Measurements from ENCODE around the gene F2R. TPM values are rescaled to one million over a fixed set of nuclear protein-coding genes. Genes with fewer than 3 reads are reported as not detected.

Gene F2R
- 3.7 TPM for total RNA-seq
- polyA plus RNA-seq, result 6.7 TPM
- long read RNA-seq, donor 1, result 0 reads
- long read RNA-seq, donor 2, result 0 reads
- long read RNA-seq, donor 3, partial matches to known transcripts, result 0 of 4 reads
- long read RNA-seq, donor 3, other reads (novel, unspliced or antisense), result 0 of 4 reads
- long read RNA-seq, donor 4, transcript F2R-201 (2 exons, 3,821 nt), result major isoform, 5 of 5 reads
- long read RNA-seq, donor 4, partial matches to known transcripts, result 0 of 5 reads
- long read RNA-seq, donor 4, other reads (novel, unspliced or antisense), result 0 of 5 reads
- long read RNA-seq, donor 5, transcript F2R-201 (2 exons, 3,821 nt), result major isoform, 11 of 11 reads
- long read RNA-seq, donor 5, partial matches to known transcripts, result 0 of 11 reads
- long read RNA-seq, donor 5, other reads (novel, unspliced or antisense), result 0 of 11 reads
- long read RNA-seq, donor 6, transcript F2R-201 (2 exons, 3,821 nt), result major isoform, 7 of 7 reads
- long read RNA-seq, donor 6, partial matches to known transcripts, result 0 of 7 reads
- long read RNA-seq, donor 6, other reads (novel, unspliced or antisense), result 0 of 7 reads
- long read RNA-seq, donor 7, partial matches to known transcripts, result 0 of 4 reads
- long read RNA-seq, donor 7, other reads (novel, unspliced or antisense), result 0 of 4 reads
- long read RNA-seq, donor 8, partial matches to known transcripts, result 0 of 1 reads
- long read RNA-seq, donor 8, other reads (novel, unspliced or antisense), result 0 of 1 reads
- long read RNA-seq, donor 9, partial matches to known transcripts, result 0 of 3 reads
- long read RNA-seq, donor 9, other reads (novel, unspliced or antisense), result 0 of 3 reads
- long read RNA-seq, donor 10, partial matches to known transcripts, result 0 of 4 reads
- long read RNA-seq, donor 10, other reads (novel, unspliced or antisense), result 0 of 4 reads

DNA sequence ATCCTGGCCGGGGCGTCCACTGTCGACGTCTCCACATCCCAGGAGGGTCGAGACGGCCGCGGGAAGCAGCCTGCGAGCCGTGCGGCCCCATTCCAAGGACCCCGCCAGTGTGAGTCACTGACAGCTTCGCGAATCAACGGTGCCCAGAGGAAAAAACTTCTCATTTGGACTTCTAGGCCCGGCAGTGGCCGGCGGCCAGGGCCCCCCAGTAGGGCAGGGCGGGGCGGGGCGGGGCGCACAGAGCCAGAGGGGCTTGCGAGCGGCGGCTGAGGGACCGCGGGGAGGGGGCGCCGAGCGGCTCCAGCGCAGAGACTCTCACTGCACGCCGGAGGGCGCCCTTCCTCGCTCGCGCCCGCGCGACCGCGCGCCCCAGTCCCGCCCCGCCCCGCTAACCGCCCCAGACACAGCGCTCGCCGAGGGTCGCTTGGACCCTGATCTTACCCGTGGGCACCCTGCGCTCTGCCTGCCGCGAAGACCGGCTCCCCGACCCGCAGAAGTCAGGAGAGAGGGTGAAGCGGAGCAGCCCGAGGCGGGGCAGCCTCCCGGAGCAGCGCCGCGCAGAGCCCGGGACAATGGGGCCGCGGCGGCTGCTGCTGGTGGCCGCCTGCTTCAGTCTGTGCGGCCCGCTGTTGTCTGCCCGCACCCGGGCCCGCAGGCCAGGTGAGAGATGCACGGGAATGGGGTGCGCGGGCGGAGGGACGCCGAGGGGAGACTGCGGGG lies at the start of gene F2R:
Gene F2R (plus strand): TSS at position 391 of the 720 bp plus-strand sequence. CDS start 182 bp downstream, at position 573.
- peak within 1 kb of the TSS; percentile 50 to 70 for H3K4me3 ChIP-seq (ENCODE audit: low read length in 2 of 2)
- H3K4me1 ChIP-seq (ENCODE audit: control insufficient read depth in 2 of 2, insufficient read depth in 2 of 2, low read length in 2 of 2), result peaks cover 15% of the 10 kb centered on the region in 2 donors
- peaks cover 14 to 38% of the 10 kb centered on the region in 2 donors for H3K27me3 ChIP-seq (ENCODE audit: control insufficient read depth in 2 of 2, insufficient read depth in 1 of 2, low read length in 1 of 2)
- under 1% methylated on average over 82 of the region's 82 CpGs for WGBS
- H3K36me3 ChIP-seq (ENCODE audit: control insufficient read depth in 2 of 2, insufficient read depth in 2 of 2, low read length in 1 of 2), result no peaks in the 10 kb centered on the region
- peak within 1 kb of the TSS in 1 of 2 donors; percentile 42 for H3K27ac ChIP-seq (ENCODE audit: low read depth in 1 of 2, low read length in 1 of 2)
- H3K9me3 ChIP-seq (ENCODE audit: control insufficient read depth in 2 of 2, insufficient read depth in 1 of 2, low read length in 1 of 2), result peaks cover 0 to 6% of the 10 kb centered on the region in 2 donors
- peak in 6 of 9 donors; percentile 25 to 76 (median 52) for DNase-seq (ENCODE audit: low read depth in 6 of 9, low spot score in 9 of 9)

DNA sequence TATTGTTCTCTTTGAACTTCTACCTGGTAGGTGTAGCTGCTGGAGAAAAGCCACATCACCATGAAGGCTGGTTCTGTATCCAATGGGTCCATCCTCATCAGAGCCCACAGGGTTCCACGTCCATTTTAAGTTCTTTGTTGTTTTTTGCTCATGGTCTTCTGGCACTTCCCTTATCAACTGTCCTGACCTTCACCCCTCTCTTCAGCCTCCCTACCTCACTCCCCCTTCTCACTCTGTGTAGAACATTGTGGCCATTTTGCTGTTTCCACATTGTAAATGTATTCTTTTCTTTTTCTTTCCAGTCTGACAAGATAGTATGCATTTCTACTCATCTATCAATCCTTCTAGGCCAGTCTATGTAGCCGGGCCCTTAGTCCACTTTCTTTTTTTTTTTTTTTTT lies 48.4 kb upstream of the F2R start:
- Histone ChIP-seq H3K27ac (ENCODE audit: low read depth in 1 of 2, low read length in 1 of 2) (no peak overlapping the region), H3K9me3 (ENCODE audit: control insufficient read depth in 2 of 2, insufficient read depth in 1 of 2, low read length in 1 of 2) (no peaks in the 10 kb centered on the region), H3K27me3 (ENCODE audit: control insufficient read depth in 2 of 2, insufficient read depth in 1 of 2, low read length in 1 of 2) (no peaks in the 10 kb centered on the region), H3K36me3 (ENCODE audit: control insufficient read depth in 2 of 2, insufficient read depth in 2 of 2, low read length in 1 of 2) (peaks cover 0 to 13% of the 10 kb centered on the region in 2 donors), H3K4me1 (ENCODE audit: control insufficient read depth in 2 of 2, insufficient read depth in 2 of 2, low read length in 2 of 2) (no peaks in the 10 kb centered on the region), H3K4me3 (ENCODE audit: low read length in 2 of 2) (no peak overlapping the region)
- no peak for DNase-seq (ENCODE audit: low read depth in 6 of 9, low spot score in 9 of 9)
- WGBS, result 99% methylated on average over 2 of the region's 2 CpGs

DNA sequence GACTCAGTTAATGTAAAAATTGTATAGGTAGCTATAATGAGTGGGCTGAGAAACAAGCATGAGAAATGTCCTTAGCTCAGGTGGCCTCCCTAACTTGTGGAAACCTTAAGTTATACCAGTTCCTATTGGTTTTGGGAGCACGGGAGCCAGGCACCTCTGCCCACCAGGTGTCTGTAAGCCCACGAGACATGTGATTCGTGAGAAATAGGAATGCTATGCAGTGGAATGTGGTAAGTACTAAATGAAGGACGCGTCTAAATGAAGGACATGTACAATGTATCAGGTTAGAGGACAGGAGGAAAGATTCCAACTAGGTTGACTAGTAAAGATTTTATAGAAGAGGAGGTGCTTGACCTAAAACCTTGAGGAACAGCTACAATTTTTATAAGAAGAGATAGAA lies 46.7 kb upstream of the F2R start:
- Histone ChIP-seq H3K27me3 (ENCODE audit: control insufficient read depth in 2 of 2, insufficient read depth in 1 of 2, low read length in 1 of 2) (no peaks in the 10 kb centered on the region), H3K9me3 (ENCODE audit: control insufficient read depth in 2 of 2, insufficient read depth in 1 of 2, low read length in 1 of 2) (no peaks in the 10 kb centered on the region), H3K36me3 (ENCODE audit: control insufficient read depth in 2 of 2, insufficient read depth in 2 of 2, low read length in 1 of 2) (peaks cover 0 to 18% of the 10 kb centered on the region in 2 donors), H3K4me3 (ENCODE audit: low read length in 2 of 2) (no peak overlapping the region), H3K4me1 (ENCODE audit: control insufficient read depth in 2 of 2, insufficient read depth in 2 of 2, low read length in 2 of 2) (no peaks in the 10 kb centered on the region), H3K27ac (ENCODE audit: low read depth in 1 of 2, low read length in 1 of 2) (no peak overlapping the region)
- WGBS, result 96% methylated on average over 5 of the region's 5 CpGs
- no peak for DNase-seq (ENCODE audit: low read depth in 6 of 9, low spot score in 9 of 9)

DNA sequence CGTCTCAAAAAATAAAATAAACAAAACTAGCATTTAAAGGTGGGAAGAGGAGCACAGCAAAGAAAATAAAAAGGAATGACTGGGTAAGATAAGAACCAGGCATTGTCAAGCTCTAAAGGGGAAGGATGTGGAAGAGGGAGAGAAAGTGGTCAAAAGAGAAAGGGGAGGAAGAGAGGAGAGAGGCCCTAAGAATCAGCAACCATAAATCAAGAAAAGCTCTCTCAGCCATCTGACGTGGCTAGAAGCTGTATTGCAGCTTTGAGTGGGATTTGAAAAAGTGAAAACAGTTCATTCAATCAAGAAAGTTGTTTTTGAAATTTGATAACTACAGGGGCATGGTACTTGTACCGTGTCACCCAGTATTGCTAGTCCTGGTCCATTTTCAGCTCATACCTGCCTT lies 45.4 kb upstream of the F2R start:
- Histone ChIP-seq H3K27ac (ENCODE audit: low read depth in 1 of 2, low read length in 1 of 2) (no peak overlapping the region), H3K27me3 (ENCODE audit: control insufficient read depth in 2 of 2, insufficient read depth in 1 of 2, low read length in 1 of 2) (no peaks in the 10 kb centered on the region), H3K36me3 (ENCODE audit: control insufficient read depth in 2 of 2, insufficient read depth in 2 of 2, low read length in 1 of 2) (peaks cover 0 to 22% of the 10 kb centered on the region in 2 donors), H3K4me1 (ENCODE audit: control insufficient read depth in 2 of 2, insufficient read depth in 2 of 2, low read length in 2 of 2) (no peaks in the 10 kb centered on the region), H3K9me3 (ENCODE audit: control insufficient read depth in 2 of 2, insufficient read depth in 1 of 2, low read length in 1 of 2) (no peaks in the 10 kb centered on the region), H3K4me3 (ENCODE audit: low read length in 2 of 2) (no peak overlapping the region)
- WGBS, result 94% methylated on average over 3 of the region's 3 CpGs
- DNase-seq (ENCODE audit: low read depth in 6 of 9, low spot score in 9 of 9), result no peak

DNA sequence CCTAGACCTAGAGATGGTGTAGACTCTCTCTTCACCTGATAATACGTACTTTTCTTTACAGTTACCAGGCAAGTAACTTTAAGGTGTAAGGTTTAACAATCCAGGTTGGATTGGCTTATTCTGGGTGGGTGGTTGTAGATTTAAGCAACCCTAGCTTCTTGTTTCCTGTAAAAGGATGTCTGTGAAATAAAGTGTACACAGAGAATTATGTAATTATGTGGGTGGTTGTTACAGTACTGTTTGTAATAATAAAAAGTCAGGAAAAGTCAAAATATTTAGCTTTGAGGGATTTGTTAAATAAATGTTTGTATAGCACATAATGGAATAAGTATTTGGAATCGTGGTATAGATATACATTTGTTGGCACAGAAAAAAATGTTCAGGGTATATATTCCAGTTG lies 43.7 kb upstream of the F2R start:
- WGBS, result 93% methylated on average over 2 of the region's 2 CpGs
- no peak for DNase-seq (ENCODE audit: low read depth in 6 of 9, low spot score in 9 of 9)
- Histone ChIP-seq H3K27me3 (ENCODE audit: control insufficient read depth in 2 of 2, insufficient read depth in 1 of 2, low read length in 1 of 2) (no peaks in the 10 kb centered on the region), H3K9me3 (ENCODE audit: control insufficient read depth in 2 of 2, insufficient read depth in 1 of 2, low read length in 1 of 2) (no peaks in the 10 kb centered on the region), H3K27ac (ENCODE audit: low read depth in 1 of 2, low read length in 1 of 2) (no peak overlapping the region), H3K36me3 (ENCODE audit: control insufficient read depth in 2 of 2, insufficient read depth in 2 of 2, low read length in 1 of 2) (peaks cover 0 to 22% of the 10 kb centered on the region in 2 donors), H3K4me3 (ENCODE audit: low read length in 2 of 2) (no peak overlapping the region), H3K4me1 (ENCODE audit: control insufficient read depth in 2 of 2, insufficient read depth in 2 of 2, low read length in 2 of 2) (no peaks in the 10 kb centered on the region)

DNA sequence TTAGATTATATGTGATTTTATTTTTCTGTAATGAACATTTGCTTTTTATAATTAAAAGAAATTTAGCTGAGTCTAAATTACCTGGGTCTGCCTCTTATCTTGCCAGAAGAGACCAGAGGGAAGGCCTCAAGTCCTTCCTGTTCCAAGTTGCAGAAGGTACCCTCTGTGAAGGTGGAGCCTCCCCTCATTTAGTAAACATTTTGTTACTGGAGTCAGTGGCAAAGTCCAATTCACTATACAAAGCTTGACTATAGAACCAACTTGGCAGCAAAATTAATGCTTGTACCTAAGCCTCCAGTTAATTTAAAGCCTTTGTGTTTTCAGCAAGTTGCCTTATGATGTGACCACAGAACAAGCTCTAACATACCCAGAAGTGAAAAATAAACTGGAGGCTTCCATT lies 42.8 kb upstream of the F2R start:
- no peak overlapping the region for H3K27ac ChIP-seq (ENCODE audit: low read depth in 1 of 2, low read length in 1 of 2)
- no peak for DNase-seq (ENCODE audit: low read depth in 6 of 9, low spot score in 9 of 9)
- no peaks in the 10 kb centered on the region for H3K9me3 ChIP-seq (ENCODE audit: control insufficient read depth in 2 of 2, insufficient read depth in 1 of 2, low read length in 1 of 2)
- H3K36me3 ChIP-seq (ENCODE audit: control insufficient read depth in 2 of 2, insufficient read depth in 2 of 2, low read length in 1 of 2), result peaks cover 0 to 24% of the 10 kb centered on the region in 2 donors
- H3K27me3 ChIP-seq (ENCODE audit: control insufficient read depth in 2 of 2, insufficient read depth in 1 of 2, low read length in 1 of 2), result no peaks in the 10 kb centered on the region
- H3K4me3 ChIP-seq (ENCODE audit: low read length in 2 of 2), result no peak overlapping the region
- no peaks in the 10 kb centered on the region for H3K4me1 ChIP-seq (ENCODE audit: control insufficient read depth in 2 of 2, insufficient read depth in 2 of 2, low read length in 2 of 2)

DNA sequence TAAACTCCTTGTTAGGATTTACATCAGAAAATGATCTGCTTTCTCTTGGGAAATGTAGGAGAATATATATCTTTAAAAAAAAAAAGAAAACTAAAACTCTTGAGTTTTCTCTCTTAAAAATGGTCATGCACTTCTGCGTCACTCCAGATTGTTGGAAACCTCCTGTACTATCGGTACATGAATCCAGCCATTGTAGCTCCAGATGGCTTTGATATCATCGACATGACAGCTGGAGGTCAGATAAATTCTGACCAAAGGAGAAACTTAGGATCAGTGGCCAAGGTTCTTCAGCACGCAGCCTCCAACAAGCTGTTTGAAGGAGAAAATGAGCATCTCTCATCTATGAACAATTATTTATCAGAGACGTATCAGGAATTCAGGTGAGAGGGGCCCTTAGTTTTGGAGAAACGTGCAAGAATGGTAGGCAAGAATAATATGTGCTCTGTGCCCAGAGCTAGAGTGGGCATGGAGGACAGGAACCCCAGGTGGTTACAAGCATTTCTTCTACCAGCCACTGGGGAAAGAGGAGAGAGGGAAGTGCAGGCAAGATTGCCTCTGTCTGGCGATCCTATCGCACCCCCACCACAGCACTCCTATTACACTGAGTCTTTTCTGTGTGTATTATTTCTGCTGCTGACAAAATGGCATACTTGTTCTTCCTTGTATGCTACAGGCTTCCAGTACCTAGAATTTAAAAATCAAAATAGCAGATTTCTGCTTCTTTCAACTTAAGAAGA lies 41.4 kb upstream of the F2R start:
- peaks cover 0 to 19% of the 10 kb centered on the region in 2 donors for H3K36me3 ChIP-seq (ENCODE audit: control insufficient read depth in 2 of 2, insufficient read depth in 2 of 2, low read length in 1 of 2)

DNA sequence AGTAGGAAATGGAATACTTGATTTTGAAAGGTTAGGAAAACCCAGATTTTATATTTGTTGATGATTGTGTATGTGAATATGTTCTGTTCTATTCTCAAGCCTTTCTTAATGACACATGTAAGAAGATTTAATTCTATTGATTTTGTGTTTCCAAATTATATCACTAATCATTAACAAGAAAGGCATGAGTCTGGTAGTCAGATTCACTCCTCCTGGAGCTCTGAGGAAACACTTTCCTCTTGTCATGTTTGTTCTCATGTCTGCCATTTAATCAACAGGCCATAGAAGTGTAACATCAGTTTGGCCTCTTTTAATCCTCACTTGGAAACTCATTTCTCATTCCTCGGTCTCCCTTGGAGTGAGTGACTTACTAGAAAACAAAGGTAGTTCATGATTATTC lies 40.6 kb upstream of the F2R start:
- no peak overlapping the region for H3K27ac ChIP-seq (ENCODE audit: low read depth in 1 of 2, low read length in 1 of 2)
- WGBS, result 97% methylated on average over 1 of the region's 1 CpG

More for the DNA sequence above, 41.4 kb upstream of the F2R start:
- WGBS, result 97% methylated on average over 8 of the region's 8 CpGs
- H3K9me3 ChIP-seq (ENCODE audit: control insufficient read depth in 2 of 2, insufficient read depth in 1 of 2, low read length in 1 of 2), result no peaks in the 10 kb centered on the region
- DNase-seq (ENCODE audit: low read depth in 6 of 9, low spot score in 9 of 9), result no peak
- no peak overlapping the region for H3K27ac ChIP-seq (ENCODE audit: low read depth in 1 of 2, low read length in 1 of 2)
- H3K27me3 ChIP-seq (ENCODE audit: control insufficient read depth in 2 of 2, insufficient read depth in 1 of 2, low read length in 1 of 2), result no peaks in the 10 kb centered on the region
- H3K4me3 ChIP-seq (ENCODE audit: low read length in 2 of 2), result no peak overlapping the region
- H3K4me1 ChIP-seq (ENCODE audit: control insufficient read depth in 2 of 2, insufficient read depth in 2 of 2, low read length in 2 of 2), result no peaks in the 10 kb centered on the region

More for the DNA sequence above, 40.6 kb upstream of the F2R start:
- no peaks in the 10 kb centered on the region for H3K4me1 ChIP-seq (ENCODE audit: control insufficient read depth in 2 of 2, insufficient read depth in 2 of 2, low read length in 2 of 2)
- DNase-seq (ENCODE audit: low read depth in 6 of 9, low spot score in 9 of 9), result no peak
- no peaks in the 10 kb centered on the region for H3K27me3 ChIP-seq (ENCODE audit: control insufficient read depth in 2 of 2, insufficient read depth in 1 of 2, low read length in 1 of 2)
- no peak overlapping the region for H3K4me3 ChIP-seq (ENCODE audit: low read length in 2 of 2)
- peaks cover 0 to 17% of the 10 kb centered on the region in 2 donors for H3K36me3 ChIP-seq (ENCODE audit: control insufficient read depth in 2 of 2, insufficient read depth in 2 of 2, low read length in 1 of 2)
- H3K9me3 ChIP-seq (ENCODE audit: control insufficient read depth in 2 of 2, insufficient read depth in 1 of 2, low read length in 1 of 2), result no peaks in the 10 kb centered on the region

Measured in thymus (tissue), 14 donors.